Measurements from ENCODE around the gene DIPK1A. TPM values are rescaled to one million over a fixed set of nuclear protein-coding genes. Genes with fewer than 3 reads are reported as not detected.

The DIPK1A gene
- total RNA-seq, 1 donor: 29.0 TPM

DNA sequence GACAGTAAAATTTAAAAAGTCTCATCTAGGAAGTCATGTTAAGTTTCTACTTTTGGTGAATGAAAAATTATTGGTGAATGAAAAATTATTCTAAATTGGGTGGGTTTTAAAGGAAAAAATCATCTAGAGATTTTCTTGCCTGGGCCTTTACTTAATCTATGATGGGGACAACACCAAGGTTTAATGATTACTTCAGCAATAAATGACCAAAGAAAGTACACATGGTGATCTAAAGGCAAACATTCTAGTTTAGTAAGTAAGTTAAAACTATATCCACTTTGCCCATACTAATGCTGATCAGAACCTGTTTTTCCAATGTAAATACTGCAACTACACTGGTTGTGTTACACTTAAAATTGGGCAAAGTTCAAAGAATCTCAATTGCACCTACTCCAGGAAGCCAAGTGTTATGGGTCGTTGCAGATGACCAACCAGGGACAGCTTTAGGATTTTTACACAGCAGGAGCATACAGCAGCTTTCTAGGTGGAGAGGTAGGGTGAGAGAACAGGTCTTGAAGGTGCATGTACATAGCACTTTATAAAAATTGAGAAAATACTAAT lies 144.0 kb downstream of the DIPK1A start:
- Histone ChIP-seq H3K27me3 (ENCODE audit: insufficient read depth, low read length) (no peaks in the 10 kb centered on the region), H3K36me3 (ENCODE audit: insufficient read depth, low read length) (no peaks in the 10 kb centered on the region), H2AFZ (ENCODE audit: low read length) (no peak overlapping the region), H4K20me1 (ENCODE audit: insufficient read depth, low read length) (no peaks in the 10 kb centered on the region), H3K9me3 (ENCODE audit: low read depth, low read length) (no peaks in the 10 kb centered on the region), H3K4me1 (ENCODE audit: insufficient read depth, low read length) (no peaks in the 10 kb centered on the region), H3K4me3 (ENCODE audit: insufficient read depth, low read length) (no peak overlapping the region), H3K79me2 (ENCODE audit: insufficient read depth, low read length) (no peaks in the 10 kb centered on the region), H3K27ac (ENCODE audit: low read depth, low read length) (no peak overlapping the region), H3K4me2 (ENCODE audit: insufficient read depth, low read length) (no peak overlapping the region)
- DNase-seq (ENCODE audit: insufficient read length, low spot score, missing footprints): no peak
- TF ChIP-seq, protein P1, sequence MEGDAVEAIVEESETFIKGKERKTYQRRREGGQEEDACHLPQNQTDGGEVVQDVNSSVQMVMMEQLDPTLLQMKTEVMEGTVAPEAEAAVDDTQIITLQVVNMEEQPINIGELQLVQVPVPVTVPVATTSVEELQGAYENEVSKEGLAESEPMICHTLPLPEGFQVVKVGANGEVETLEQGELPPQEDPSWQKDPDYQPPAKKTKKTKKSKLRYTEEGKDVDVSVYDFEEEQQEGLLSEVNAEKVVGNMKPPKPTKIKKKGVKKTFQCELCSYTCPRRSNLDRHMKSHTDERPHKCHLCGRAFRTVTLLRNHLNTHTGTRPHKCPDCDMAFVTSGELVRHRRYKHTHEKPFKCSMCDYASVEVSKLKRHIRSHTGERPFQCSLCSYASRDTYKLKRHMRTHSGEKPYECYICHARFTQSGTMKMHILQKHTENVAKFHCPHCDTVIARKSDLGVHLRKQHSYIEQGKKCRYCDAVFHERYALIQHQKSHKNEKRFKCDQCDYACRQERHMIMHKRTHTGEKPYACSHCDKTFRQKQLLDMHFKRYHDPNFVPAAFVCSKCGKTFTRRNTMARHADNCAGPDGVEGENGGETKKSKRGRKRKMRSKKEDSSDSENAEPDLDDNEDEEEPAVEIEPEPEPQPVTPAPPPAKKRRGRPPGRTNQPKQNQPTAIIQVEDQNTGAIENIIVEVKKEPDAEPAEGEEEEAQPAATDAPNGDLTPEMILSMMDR (IDR thresholded peaks at IDR 0.05; ENCODE audit: extremely low read depth, low read depth, low read length): no peak

DNA sequence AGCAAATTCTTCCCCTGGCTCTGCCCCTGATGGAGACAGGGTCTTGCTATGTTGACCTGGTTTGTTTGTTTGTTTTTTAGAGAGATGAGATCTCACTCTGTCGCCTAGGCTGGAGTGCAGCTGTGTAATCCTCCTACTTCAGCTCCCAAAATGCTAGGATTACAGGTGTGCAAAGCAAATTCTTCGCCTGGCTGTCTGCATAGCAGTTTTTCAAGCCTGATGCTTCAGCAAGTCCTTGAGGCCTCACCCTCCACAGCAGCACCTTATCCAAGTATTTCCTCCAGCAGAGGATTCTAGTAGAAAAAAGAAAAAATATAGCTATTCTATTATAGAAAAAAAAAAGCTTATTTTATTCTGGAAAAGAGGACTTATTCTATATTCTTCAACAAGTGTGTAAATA lies 144.5 kb downstream of the DIPK1A start:
- no peak overlapping the region for H3K27ac ChIP-seq (ENCODE audit: low read depth, low read length)
- H3K27me3 ChIP-seq (ENCODE audit: insufficient read depth, low read length): no peaks in the 10 kb centered on the region
- no peaks in the 10 kb centered on the region for H3K4me1 ChIP-seq (ENCODE audit: insufficient read depth, low read length)
- H3K36me3 ChIP-seq (ENCODE audit: insufficient read depth, low read length): no peaks in the 10 kb centered on the region
- no peak for DNase-seq (ENCODE audit: insufficient read length, low spot score, missing footprints)
- H4K20me1 ChIP-seq (ENCODE audit: insufficient read depth, low read length): no peaks in the 10 kb centered on the region
- no peaks in the 10 kb centered on the region for H3K9me3 ChIP-seq (ENCODE audit: low read depth, low read length)
- H3K4me2 ChIP-seq (ENCODE audit: insufficient read depth, low read length): no peak overlapping the region
- no peaks in the 10 kb centered on the region for H3K79me2 ChIP-seq (ENCODE audit: insufficient read depth, low read length)
- H2AFZ ChIP-seq (ENCODE audit: low read length): no peak overlapping the region
- H3K4me3 ChIP-seq (ENCODE audit: insufficient read depth, low read length): no peak overlapping the region
- TF ChIP-seq, protein P1 (IDR thresholded peaks at IDR 0.05; ENCODE audit: extremely low read depth, low read depth, low read length): no peak

DNA sequence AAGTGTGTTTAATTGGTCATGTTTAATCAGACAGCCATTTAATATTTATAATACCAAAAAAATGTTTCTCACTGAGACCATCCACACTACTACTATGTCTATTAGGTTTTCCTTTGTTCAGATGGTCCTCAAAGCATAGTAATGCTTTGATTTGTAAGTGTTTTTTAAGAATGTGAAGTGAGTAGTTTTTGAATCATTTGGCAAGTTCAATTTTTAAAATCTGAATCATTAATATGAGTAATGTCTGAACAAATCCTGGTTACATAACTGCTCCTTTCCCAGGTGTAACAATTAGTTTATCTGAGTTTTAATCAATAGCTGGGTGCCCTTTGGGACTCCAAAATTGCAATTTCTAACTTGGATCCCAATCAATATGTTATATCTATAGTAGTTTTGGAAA lies 152.9 kb downstream of the DIPK1A start:
- TF ChIP-seq, protein P1 (IDR thresholded peaks at IDR 0.05; ENCODE audit: extremely low read depth, low read depth, low read length): no peak
- Histone ChIP-seq H3K36me3 (ENCODE audit: insufficient read depth, low read length) (no peaks in the 10 kb centered on the region), H2AFZ (ENCODE audit: low read length) (no peak overlapping the region), H3K9me3 (ENCODE audit: low read depth, low read length) (no peaks in the 10 kb centered on the region), H3K4me3 (ENCODE audit: insufficient read depth, low read length) (no peak overlapping the region), H3K4me1 (ENCODE audit: insufficient read depth, low read length) (peaks cover 16% of the 10 kb centered on the region), H3K27me3 (ENCODE audit: insufficient read depth, low read length) (no peaks in the 10 kb centered on the region), H3K79me2 (ENCODE audit: insufficient read depth, low read length) (no peaks in the 10 kb centered on the region), H3K27ac (ENCODE audit: low read depth, low read length) (no peak overlapping the region), H4K20me1 (ENCODE audit: insufficient read depth, low read length) (no peaks in the 10 kb centered on the region), H3K4me2 (ENCODE audit: insufficient read depth, low read length) (no peak overlapping the region)
- DNase-seq (ENCODE audit: insufficient read length, low spot score, missing footprints): no peak

DNA sequence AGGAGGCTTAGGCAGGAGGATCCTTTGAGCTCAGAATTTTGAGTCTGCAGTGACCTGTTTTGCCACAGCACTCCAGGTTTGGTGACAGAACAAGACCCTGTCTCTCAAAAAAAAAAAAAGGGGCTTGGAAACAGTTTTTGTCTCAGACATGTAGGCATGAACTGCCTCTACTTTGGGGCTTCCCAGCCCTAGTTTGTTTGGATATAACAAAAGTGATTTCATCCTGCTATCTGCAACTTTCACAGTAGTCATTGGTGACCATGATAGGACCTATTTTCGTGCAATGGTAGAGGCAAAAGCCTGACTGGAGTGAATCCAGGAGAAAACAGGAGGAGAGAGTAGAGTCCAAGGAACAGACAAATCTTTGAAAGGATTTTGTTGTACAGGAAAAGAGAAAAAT lies 156.0 kb downstream of the DIPK1A start:
- H3K36me3 ChIP-seq (ENCODE audit: insufficient read depth, low read length): no peaks in the 10 kb centered on the region
- peak overlapping the region; percentile 43 for H3K4me2 ChIP-seq (ENCODE audit: insufficient read depth, low read length)
- H2AFZ ChIP-seq (ENCODE audit: low read length): no peak overlapping the region
- H3K9me3 ChIP-seq (ENCODE audit: low read depth, low read length): no peaks in the 10 kb centered on the region
- H3K27me3 ChIP-seq (ENCODE audit: insufficient read depth, low read length): no peaks in the 10 kb centered on the region
- H3K4me1 ChIP-seq (ENCODE audit: insufficient read depth, low read length): peaks cover 16% of the 10 kb centered on the region
- H4K20me1 ChIP-seq (ENCODE audit: insufficient read depth, low read length): no peaks in the 10 kb centered on the region
- H3K79me2 ChIP-seq (ENCODE audit: insufficient read depth, low read length): no peaks in the 10 kb centered on the region
- peak; percentile 65 for DNase-seq (ENCODE audit: insufficient read length, low spot score, missing footprints)
- H3K4me3 ChIP-seq (ENCODE audit: insufficient read depth, low read length): no peak overlapping the region
- H3K27ac ChIP-seq (ENCODE audit: low read depth, low read length): peak overlapping the region; percentile 88
- TF ChIP-seq, protein P1 (IDR thresholded peaks at IDR 0.05; ENCODE audit: extremely low read depth, low read depth, low read length): no peak
